GM12892 (cell line): ENCODE results near the gene LYPD6.

Source experiments
- POLR2A ChIP-seq: IDR thresholded peaks from 2 replicates; pipeline ENCODE4 v1.6.1; 2011; ENCODE audit warnings: low read depth, low read length, control low read depth
- TAF1 ChIP-seq: IDR thresholded peaks from 2 replicates; pipeline ENCODE4 v1.6.1; 2011; ENCODE audit warnings: low read depth, mild to moderate bottlenecking, control low read depth, low read length, borderline replicate concordance

GRCh38 chr2:149329068-149329467 lies 1.3 kb upstream of the LYPD6 start:
- TF ChIP-seq POLR2A: no peak
- TF ChIP-seq TAF1: no peak
